Spleen (tissue), 11 donors: Measurements from ENCODE around the gene PIP4K2C. TPM values are rescaled to one million over a fixed set of nuclear protein-coding genes. Genes with fewer than 3 reads are reported as not detected.
"Not testable (repeated sequence)": the region's sequence is repeated elsewhere in the genome, so short reads cannot be mapped to it uniquely, and the experiment has no call there.

Experiments used
- DNase-seq: peaks from one replicate; pipeline ENCODE4 v3.0.0-alpha.2; 2020
- H3K27ac ChIP-seq, 8 donors: fragments of 200-600 bp; sonication (generic) in 7 of 8; 1 replicate in 4 of 8; 2 replicates in 4 of 8; pipeline versions ENCODE4 v1.5.0 to v1.8.0; 2016 to 2021; ENCODE audit warnings: inconsistent platforms in 4 of 8, mild to moderate bottlenecking in 4 of 8, moderate library complexity in 1 of 8
- H3K27me3 ChIP-seq, 7 donors: fragments of 200-600 bp; sonication (generic) in 6 of 7; replicated peaks in 1 of 7; 1 replicate in 4 of 7; 2 replicates in 3 of 7; pipeline versions ENCODE4 v1.5.0 to v1.8.0; 2016 to 2021; ENCODE audit warnings: inconsistent platforms in 3 of 7, mild to moderate bottlenecking in 1 of 7
- H3K36me3 ChIP-seq, 6 donors: fragments of 200-600 bp; sonication (generic) in 5 of 6; 1 replicate in 4 of 6; 2 replicates in 2 of 6; pipeline versions ENCODE4 v1.5.0 to v1.8.0; 2016 to 2021; ENCODE audit warnings: inconsistent platforms in 2 of 6
- H3K4me1 ChIP-seq, 6 donors: fragments of 200-600 bp; sonication (generic) in 5 of 6; 1 replicate in 3 of 6; 2 replicates in 3 of 6; pipeline versions ENCODE4 v1.5.0 to v1.8.0; 2016 to 2021; ENCODE audit warnings: inconsistent platforms in 3 of 6
- H3K4me3 ChIP-seq, 8 donors: fragments of 200-600 bp; sonication (generic) in 7 of 8; 1 replicate in 4 of 8; 2 replicates in 4 of 8; pipeline versions ENCODE4 v1.5.0 to v1.8.0; 2016 to 2021; ENCODE audit warnings: inconsistent platforms in 4 of 8, mild to moderate bottlenecking in 4 of 8, moderate library complexity in 2 of 8
- H3K9me3 ChIP-seq, 8 donors: fragments of 200-600 bp; sonication (generic) in 7 of 8; 1 replicate in 4 of 8; 2 replicates in 4 of 8; pipeline versions ENCODE4 v1.5.0 to v1.8.0; 2016 to 2021; ENCODE audit warnings: inconsistent platforms in 4 of 8
- POLR2A ChIP-seq, 3 donors: fragments of 450-650 bp; IDR thresholded peaks; one replicate each; pipeline ENCODE4 v1.5.1; 2017; ENCODE audit warnings: antibody characterized with exemption in 3 of 3, mild to moderate bottlenecking in 1 of 3
- POLR2AphosphoS5 ChIP-seq, 3 donors: sonication (generic); formaldehyde crosslinking; IDR thresholded peaks; one replicate each; pipeline ENCODE4 v1.5.1; 2017; ENCODE audit warnings: antibody characterized with exemption in 3 of 3
- WGBS, 5 donors: extraction: QIAGEN DNeasy Blood & Tissue Kit in 3 of 5; methylation state at CpG; one replicate each; pipeline versions ENCODE4 v1.1.5 to v1.1.7; 2013 to 2018; 5-methylcytosine and 5-hydroxymethylcytosine counted together
- intact Hi-C: fragments of 100-400 bp; cut with DNase I; formaldehyde crosslinking; loops from one replicate; pipeline ENCODE4 v1.15.0; 2023; ENCODE audit warnings: low total_unique reads
- polyA plus RNA-seq, 3 donors: library from polyadenylated mRNA; stranded (reverse); fragments of 200-250 nt; gene quantifications; one replicate each; pipeline ENCODE4 v1.2.1, GENCODE V29; 2013
- total RNA-seq, 7 donors: library from RNA; depleted of rRNA in 3 of 7; stranded (reverse); fragments of >200 nt in 3 of 7; fragmentation: NEBNext Ultra II Directional in 4 of 7; extraction: Animal tissue kit (Norgen Biotek cat#: 25700) in 4 of 7; gene quantifications; one replicate each; pipeline versions ENCODE4 v1.1.0 to v1.2.1, GENCODE V29; 2016 to 2021
- TF ChIP-seq, protein P1 (sequence below), 11 experiments: fragments of 200-600 bp in 7 of 11; fragments of 450-650 bp in 4 of 11; sonication (generic) in 4 of 11; IDR thresholded peaks in 8 of 11; conservative IDR thresholded peaks in 3 of 11; 1 replicate in 7 of 11; 2 replicates in 4 of 11; pipeline versions ENCODE4 v1.4.0 to v1.8.0; 2016 to 2021; ENCODE audit warnings: antibody characterized with exemption in 11 of 11, inconsistent platforms in 4 of 11, mild to moderate bottlenecking in 1 of 11
- donor health status: healthy with polysubstance abuse.
- donor health status: DM: no; HTN: no; CAD: no; lungs with moderate emphysema.
- donor health status: DM: no; HTN: no; CAD: no.
- donor health status: Bipolar disorder and iron deficiency.
- donor health status: healthy.
- donor health status: DM: no; HTN: no; CAD: no.
- donor health status: DM: yes; HTN: yes; CAD: no.

The PIP4K2C gene
- total and polyA plus RNA-seq, 10 donors: 5.7 to 20.9 (median 16.9) TPM

DNA sequence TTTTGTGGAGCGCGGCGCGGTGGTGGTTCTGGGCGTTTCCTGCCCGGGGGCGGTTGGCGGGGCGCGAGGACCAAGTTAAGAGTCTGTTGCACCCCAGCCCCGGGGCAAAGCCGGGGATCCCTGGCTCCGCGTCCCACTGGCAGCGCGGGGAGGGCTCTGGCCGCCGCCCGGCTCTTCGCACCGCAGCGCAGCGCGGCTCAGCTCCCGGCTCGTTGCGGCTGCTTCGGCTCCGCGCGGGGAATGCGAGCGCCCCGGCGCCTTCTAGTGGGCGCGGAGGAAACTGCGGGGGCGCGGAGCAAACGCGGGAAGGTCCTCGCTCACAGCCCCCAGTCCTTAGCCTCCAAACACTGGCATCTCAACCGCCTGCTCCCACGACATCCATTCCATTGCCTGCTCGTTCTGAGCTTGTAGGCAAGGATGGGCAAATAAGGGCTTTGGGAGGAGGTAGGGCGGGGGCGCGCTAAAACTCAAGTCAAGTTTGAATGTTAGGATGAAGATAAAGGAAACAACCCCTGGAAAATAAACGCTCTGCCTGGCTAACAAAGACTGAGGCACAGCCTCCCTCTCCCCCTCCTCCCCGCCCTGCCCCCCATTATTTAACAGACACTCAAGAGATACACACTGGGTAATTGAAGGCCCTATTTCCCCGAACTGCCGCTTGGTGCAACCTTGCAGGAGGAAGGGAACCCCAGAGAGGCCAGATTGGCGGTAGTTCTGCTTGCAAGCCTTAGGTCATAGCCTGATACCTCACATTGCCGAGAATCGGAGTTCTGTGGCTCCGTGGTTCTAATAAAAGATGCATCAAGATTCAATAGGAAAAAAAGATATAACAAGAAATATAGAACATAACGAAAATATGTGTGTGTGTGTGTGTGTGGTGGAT is 42.2 kb downstream of the PIP4K2C start, which contains the start of gene B4GALNT1:
Gene B4GALNT1, minus strand, starts transcription at position 244 of the 883 bp plus-strand sequence. CDS start 1,069 bp downstream, outside the sequence.
- intact Hi-C loops: no loop called here
- Histone ChIP-seq H3K27ac (no peak within 1 kb of the TSS), H3K9me3 (no peaks in the 10 kb centered on the region), H3K4me1 (peaks cover 12 to 26% (median 23%) of the 10 kb centered on the region in 6 donors), H3K4me3 (peak within 1 kb of the TSS; percentile 41 to 79 (median 53)), H3K27me3 (peaks cover 7 to 82% (median 47%) of the 10 kb centered on the region in 7 donors), H3K36me3 (no peaks in the 10 kb centered on the region)
- 2 to 4% (median 2%) methylated on average over 30 to 58 of the region's 58 CpGs for WGBS, 5 donors
- DNase-seq: peak; percentile 90
- TF ChIP-seq POLR2AphosphoS5 (IDR thresholded peaks at IDR 0.05) (peak; percentile 19 to 68 (median 51)), POLR2A (IDR thresholded peaks at IDR 0.05) (no peak)
- TF ChIP-seq, protein P1, sequence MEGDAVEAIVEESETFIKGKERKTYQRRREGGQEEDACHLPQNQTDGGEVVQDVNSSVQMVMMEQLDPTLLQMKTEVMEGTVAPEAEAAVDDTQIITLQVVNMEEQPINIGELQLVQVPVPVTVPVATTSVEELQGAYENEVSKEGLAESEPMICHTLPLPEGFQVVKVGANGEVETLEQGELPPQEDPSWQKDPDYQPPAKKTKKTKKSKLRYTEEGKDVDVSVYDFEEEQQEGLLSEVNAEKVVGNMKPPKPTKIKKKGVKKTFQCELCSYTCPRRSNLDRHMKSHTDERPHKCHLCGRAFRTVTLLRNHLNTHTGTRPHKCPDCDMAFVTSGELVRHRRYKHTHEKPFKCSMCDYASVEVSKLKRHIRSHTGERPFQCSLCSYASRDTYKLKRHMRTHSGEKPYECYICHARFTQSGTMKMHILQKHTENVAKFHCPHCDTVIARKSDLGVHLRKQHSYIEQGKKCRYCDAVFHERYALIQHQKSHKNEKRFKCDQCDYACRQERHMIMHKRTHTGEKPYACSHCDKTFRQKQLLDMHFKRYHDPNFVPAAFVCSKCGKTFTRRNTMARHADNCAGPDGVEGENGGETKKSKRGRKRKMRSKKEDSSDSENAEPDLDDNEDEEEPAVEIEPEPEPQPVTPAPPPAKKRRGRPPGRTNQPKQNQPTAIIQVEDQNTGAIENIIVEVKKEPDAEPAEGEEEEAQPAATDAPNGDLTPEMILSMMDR (IDR thresholded peaks at IDR 0.05 in 8 of 11, conservative IDR thresholded peaks at IDR 0.05 in 3 of 11): peak; percentile 67 to 92 (median 87)

DNA sequence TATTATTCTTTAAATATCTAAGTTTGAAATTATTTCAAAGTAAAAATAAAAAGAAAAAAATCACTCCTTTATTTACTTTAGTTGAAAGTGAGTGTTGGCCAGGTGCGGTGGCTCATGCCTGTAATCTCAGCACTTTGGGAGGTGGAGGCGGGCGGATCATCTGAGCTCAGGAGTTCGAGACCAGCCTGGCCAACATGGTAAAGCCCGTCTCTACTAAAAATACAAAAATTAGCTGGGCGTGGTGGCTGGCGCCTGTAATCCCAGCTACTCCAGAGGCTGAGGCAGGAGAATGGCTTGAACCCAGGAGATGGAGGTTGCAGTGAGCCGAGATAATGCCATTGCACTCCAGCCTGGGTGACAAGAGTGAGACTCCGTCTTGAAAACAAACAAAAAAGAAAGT is 45.7 kb downstream of the PIP4K2C start:
- WGBS, 5 donors: 83 to 95% (median 87%) methylated on average over 9 of the region's 9 CpGs

DNA sequence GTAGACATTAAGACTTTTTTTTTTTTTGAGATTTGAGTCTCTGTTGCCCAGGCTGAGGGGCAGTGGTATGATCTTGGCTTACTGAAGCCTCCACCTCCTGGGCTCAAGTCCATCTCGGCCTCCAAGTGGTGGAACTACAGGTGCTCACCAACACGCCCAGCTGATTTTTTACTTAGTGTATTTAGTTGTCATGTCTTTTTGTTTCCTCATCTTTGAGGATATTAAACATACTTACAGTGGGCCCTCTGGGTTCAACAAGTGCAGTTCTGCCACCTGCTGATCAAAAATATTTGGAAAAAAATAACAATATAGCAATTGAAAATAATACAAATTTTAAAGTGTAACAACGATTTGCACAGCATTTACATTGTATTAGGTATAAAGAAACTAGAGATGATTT is 46.4 kb downstream of the PIP4K2C start:
- no peak overlapping the region for H3K4me3 ChIP-seq
- intact Hi-C loops: no loop called here
- H3K27ac ChIP-seq: no peak overlapping the region
- H3K27me3 ChIP-seq: peaks cover 2 to 78% (median 22%) of the 10 kb centered on the region in 7 donors
- no peak for DNase-seq
- no peak for TF ChIP-seq POLR2A (IDR thresholded peaks at IDR 0.05)
- no peak for TF ChIP-seq POLR2AphosphoS5 (IDR thresholded peaks at IDR 0.05)
- TF ChIP-seq, protein P1 (IDR thresholded peaks at IDR 0.05 in 8 of 11, conservative IDR thresholded peaks at IDR 0.05 in 3 of 11): no peak
- no peaks in the 10 kb centered on the region for H3K36me3 ChIP-seq
- H3K9me3 ChIP-seq: no peaks in the 10 kb centered on the region
- 58 to 79% (median 62%) methylated on average over 3 of the region's 3 CpGs for WGBS, 5 donors
- H3K4me1 ChIP-seq: peaks cover 7 to 14% (median 13%) of the 10 kb centered on the region in 6 donors

More for the DNA sequence above, 45.7 kb downstream of the PIP4K2C start:
- H3K27ac ChIP-seq, H3K9me3 ChIP-seq, H3K36me3 ChIP-seq, intact Hi-C loops, H3K4me3 ChIP-seq, DNase-seq: not testable (repeated sequence)
- Histone ChIP-seq H3K27me3 (peaks cover 7 to 79% (median 28%) of the 10 kb centered on the region in 7 donors), H3K4me1 (peaks cover 11 to 20% (median 19%) of the 10 kb centered on the region in 6 donors)

DNA sequence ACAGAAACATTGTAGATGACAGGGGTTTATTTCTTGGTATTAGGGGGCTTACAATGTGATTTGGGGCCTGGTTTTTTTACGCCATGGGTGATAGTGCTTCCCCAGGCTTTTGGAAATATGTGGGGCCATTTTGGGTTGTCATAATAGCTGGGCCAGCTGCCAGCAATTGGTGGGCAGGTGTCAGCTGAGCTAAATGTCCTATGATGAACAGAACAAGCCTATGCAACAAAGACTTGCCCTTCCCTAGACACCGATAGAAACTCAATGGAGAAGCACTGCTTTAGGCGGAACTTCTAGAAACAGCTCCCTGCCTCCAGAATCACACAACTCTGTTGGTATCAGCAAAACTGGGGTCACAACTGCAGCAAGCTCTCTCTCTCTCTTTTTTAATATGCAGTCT is 47.1 kb downstream of the PIP4K2C start:
- Histone ChIP-seq H3K9me3 (no peaks in the 10 kb centered on the region), H3K36me3 (no peaks in the 10 kb centered on the region), H3K27me3 (peaks cover 0 to 76% (median 16%) of the 10 kb centered on the region in 7 donors), H3K4me1 (peaks cover 3 to 7% (median 6%) of the 10 kb centered on the region in 6 donors), H3K4me3 (no peak overlapping the region), H3K27ac (no peak overlapping the region)
- TF ChIP-seq POLR2AphosphoS5 (IDR thresholded peaks at IDR 0.05) (no peak), POLR2A (IDR thresholded peaks at IDR 0.05) (no peak)
- TF ChIP-seq, protein P1 (IDR thresholded peaks at IDR 0.05 in 8 of 11, conservative IDR thresholded peaks at IDR 0.05 in 3 of 11): no peak
- WGBS, 5 donors: 74 to 92% (median 85%) methylated on average over 3 of the region's 3 CpGs
- DNase-seq: no peak
- intact Hi-C loops: no loop called here
